ENCODE measurements around the gene SF3B4.

Gene SF3B4

GRCh38 chr1:149915429-149916192 is 12.0 kb downstream of the SF3B4 start:
- TF ChIP-seq POLR2AphosphoS5 (IDR thresholded peaks at IDR 0.05; ENCODE audit: low read depth, low read length) (no peak), SIN3A (IDR thresholded peaks at IDR 0.05; ENCODE audit: borderline replicate concordance, insufficient read depth, low read length) (no peak), TAF1 (IDR thresholded peaks at IDR 0.05; ENCODE audit: borderline replicate concordance, insufficient read depth, low read length) (no peak), FOXP2 (optimal IDR thresholded peaks at IDR 0.05; ENCODE audit: borderline replicate concordance, extremely low read depth, extremely low read length, insufficient read depth) (no peak)

GRCh38 chr1:149914545-149914944 is 13.1 kb downstream of the SF3B4 start:
- no peak for TF ChIP-seq FOXP2 (optimal IDR thresholded peaks at IDR 0.05; ENCODE audit: borderline replicate concordance, extremely low read depth, extremely low read length, insufficient read depth)
- TF ChIP-seq SIN3A (IDR thresholded peaks at IDR 0.05; ENCODE audit: borderline replicate concordance, insufficient read depth, low read length) = no peak
- no peak for TF ChIP-seq POLR2AphosphoS5 (IDR thresholded peaks at IDR 0.05; ENCODE audit: low read depth, low read length)
- TF ChIP-seq REST (IDR thresholded peaks at IDR 0.05; ENCODE audit: insufficient read depth in 1 of 2, low read depth in 2 of 2, low read length in 2 of 2) = no peak
- no peak for TF ChIP-seq TAF1 (IDR thresholded peaks at IDR 0.05; ENCODE audit: borderline replicate concordance, insufficient read depth, low read length)

GRCh38 chr1:149906570-149907075 is 21.0 kb downstream of the SF3B4 start:
- TF ChIP-seq REST (IDR thresholded peaks at IDR 0.05; ENCODE audit: insufficient read depth in 1 of 2, low read depth in 2 of 2, low read length in 2 of 2) (no peak), SIN3A (IDR thresholded peaks at IDR 0.05; ENCODE audit: borderline replicate concordance, insufficient read depth, low read length) (no peak), FOXP2 (optimal IDR thresholded peaks at IDR 0.05; ENCODE audit: borderline replicate concordance, extremely low read depth, extremely low read length, insufficient read depth) (no peak), TAF1 (IDR thresholded peaks at IDR 0.05; ENCODE audit: borderline replicate concordance, insufficient read depth, low read length) (no peak), POLR2AphosphoS5 (IDR thresholded peaks at IDR 0.05; ENCODE audit: low read depth, low read length) (no peak)

GRCh38 chr1:149903836-149904491 is 23.6 kb downstream of the SF3B4 start:
- TF ChIP-seq POLR2AphosphoS5 (IDR thresholded peaks at IDR 0.05; ENCODE audit: low read depth, low read length) (no peak), SIN3A (IDR thresholded peaks at IDR 0.05; ENCODE audit: borderline replicate concordance, insufficient read depth, low read length) (no peak), FOXP2 (optimal IDR thresholded peaks at IDR 0.05; ENCODE audit: borderline replicate concordance, extremely low read depth, extremely low read length, insufficient read depth) (no peak), TAF1 (IDR thresholded peaks at IDR 0.05; ENCODE audit: borderline replicate concordance, insufficient read depth, low read length) (no peak), REST (IDR thresholded peaks at IDR 0.05; ENCODE audit: insufficient read depth in 1 of 2, low read depth in 2 of 2, low read length in 2 of 2) (no peak)

GRCh38 chr1:149899460-149900284 is 27.9 kb downstream of the SF3B4 start, which contains the start of gene BOLA1:
TSS of gene BOLA1 (plus strand) at chr1:149899568. CDS start at chr1:149900060, 492 bp downstream.
- TF ChIP-seq POLR2AphosphoS5 (IDR thresholded peaks at IDR 0.05; ENCODE audit: low read depth, low read length) = peak; percentile 93
- no peak for TF ChIP-seq REST (IDR thresholded peaks at IDR 0.05; ENCODE audit: insufficient read depth in 1 of 2, low read depth in 2 of 2, low read length in 2 of 2)
- peak; percentile 65; the same call in 1 of the 2 replicates for TF ChIP-seq TAF1 (IDR thresholded peaks at IDR 0.05; ENCODE audit: borderline replicate concordance, insufficient read depth, low read length)
- peak; percentile 75 for TF ChIP-seq FOXP2 (optimal IDR thresholded peaks at IDR 0.05; ENCODE audit: borderline replicate concordance, extremely low read depth, extremely low read length, insufficient read depth)
- TF ChIP-seq SIN3A (IDR thresholded peaks at IDR 0.05; ENCODE audit: borderline replicate concordance, insufficient read depth, low read length) = 0 out of 2 replicates have a peak, but pooled peaks have one; percentile 10
